Right lobe of liver (tissue), 4 donors: ENCODE results near the gene OGA.

Experiments used
- CTCF ChIP-seq, 4 donors: fragments of 200-600 bp in 3 of 4; fragments of 450-650 bp in 1 of 4; IDR thresholded peaks; one replicate each; pipeline versions ENCODE4 v1.5.1 to v1.8.0; 2016 to 2022; ENCODE audit warnings: antibody characterized with exemption in 4 of 4, mild to moderate bottlenecking in 2 of 4
- POLR2A ChIP-seq: fragments of 450-650 bp; IDR thresholded peaks from one replicate; pipeline ENCODE4 v1.6.1; 2017; ENCODE audit warnings: antibody characterized with exemption, mild to moderate bottlenecking
- donor health status: DM: no; HTN: no; CAD: no.
- donor health status: DM: no; HTN: no; CAD: no.
- donor health status: DM: no; HTN: yes; CAD: no.

GRCh38 chr10:101772017-101772894, 46.0 kb downstream of the OGA start:
- TF ChIP-seq CTCF (IDR thresholded peaks at IDR 0.05) = no peak
- no peak for TF ChIP-seq POLR2A
